ENCODE data around the gene SHISAL2A. TPM values are rescaled to one million over a fixed set of nuclear protein-coding genes. Genes with fewer than 3 reads are reported as not detected.
A peak's percentile ranks its signal among the peaks of the same experiment; 100 is the strongest.

The SHISAL2A gene
- total and polyA plus RNA-seq, 2 of the 13 experiments (the other 11 are each of a cell fraction or from before 2014, with no cell fraction given) = not detected

DNA sequence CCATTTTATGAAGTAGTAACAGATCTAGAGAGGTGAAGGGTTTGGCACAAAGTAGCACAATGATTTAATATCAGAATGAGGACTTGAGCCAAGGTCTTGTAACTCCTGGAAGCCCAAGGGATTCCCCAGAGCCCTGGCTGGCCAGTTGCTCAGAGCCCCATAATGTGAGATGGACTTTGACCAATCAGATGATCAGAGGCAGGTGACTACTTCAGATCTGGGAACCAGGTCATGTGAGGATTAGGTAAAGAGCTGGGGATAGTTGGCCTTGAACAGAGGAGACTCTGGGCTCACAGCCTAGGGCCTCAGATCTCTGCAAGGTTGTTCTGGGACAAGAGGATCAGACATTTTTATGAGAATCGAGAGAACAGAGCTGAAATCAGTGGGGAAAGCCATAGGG is 18.9 kb downstream of the SHISAL2A start (continued):
- TF ChIP-seq ZNF782 (CRISPR knock-in tag; IDR thresholded peaks at IDR 0.05; ENCODE audit: borderline replicate concordance) = no peak
- no peak for TF ChIP-seq IRX3 (CRISPR knock-in tag; IDR thresholded peaks at IDR 0.05; ENCODE audit: borderline replicate concordance, low read depth)
- TF ChIP-seq NPAS2 (CRISPR knock-in tag; IDR thresholded peaks at IDR 0.05; ENCODE audit: borderline replicate concordance) = no peak
- TF ChIP-seq, protein P1, sequence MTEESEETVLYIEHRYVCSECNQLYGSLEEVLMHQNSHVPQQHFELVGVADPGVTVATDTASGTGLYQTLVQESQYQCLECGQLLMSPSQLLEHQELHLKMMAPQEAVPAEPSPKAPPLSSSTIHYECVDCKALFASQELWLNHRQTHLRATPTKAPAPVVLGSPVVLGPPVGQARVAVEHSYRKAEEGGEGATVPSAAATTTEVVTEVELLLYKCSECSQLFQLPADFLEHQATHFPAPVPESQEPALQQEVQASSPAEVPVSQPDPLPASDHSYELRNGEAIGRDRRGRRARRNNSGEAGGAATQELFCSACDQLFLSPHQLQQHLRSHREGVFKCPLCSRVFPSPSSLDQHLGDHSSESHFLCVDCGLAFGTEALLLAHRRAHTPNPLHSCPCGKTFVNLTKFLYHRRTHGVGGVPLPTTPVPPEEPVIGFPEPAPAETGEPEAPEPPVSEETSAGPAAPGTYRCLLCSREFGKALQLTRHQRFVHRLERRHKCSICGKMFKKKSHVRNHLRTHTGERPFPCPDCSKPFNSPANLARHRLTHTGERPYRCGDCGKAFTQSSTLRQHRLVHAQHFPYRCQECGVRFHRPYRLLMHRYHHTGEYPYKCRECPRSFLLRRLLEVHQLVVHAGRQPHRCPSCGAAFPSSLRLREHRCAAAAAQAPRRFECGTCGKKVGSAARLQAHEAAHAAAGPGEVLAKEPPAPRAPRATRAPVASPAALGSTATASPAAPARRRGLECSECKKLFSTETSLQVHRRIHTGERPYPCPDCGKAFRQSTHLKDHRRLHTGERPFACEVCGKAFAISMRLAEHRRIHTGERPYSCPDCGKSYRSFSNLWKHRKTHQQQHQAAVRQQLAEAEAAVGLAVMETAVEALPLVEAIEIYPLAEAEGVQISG (CRISPR knock-in tag; IDR thresholded peaks at IDR 0.05) = no peak
- no peak for TF ChIP-seq ZNF33A (CRISPR knock-in tag; IDR thresholded peaks at IDR 0.05; ENCODE audit: borderline replicate concordance)
- no peak for TF ChIP-seq ZSCAN31 (CRISPR knock-in tag; IDR thresholded peaks at IDR 0.05; ENCODE audit: low read depth)
- TF ChIP-seq HMG20A (CRISPR knock-in tag; IDR thresholded peaks at IDR 0.05; ENCODE audit: borderline replicate concordance) = peak; percentile 52; the same call in 1 of the 2 replicates
- TF ChIP-seq, protein P2, sequence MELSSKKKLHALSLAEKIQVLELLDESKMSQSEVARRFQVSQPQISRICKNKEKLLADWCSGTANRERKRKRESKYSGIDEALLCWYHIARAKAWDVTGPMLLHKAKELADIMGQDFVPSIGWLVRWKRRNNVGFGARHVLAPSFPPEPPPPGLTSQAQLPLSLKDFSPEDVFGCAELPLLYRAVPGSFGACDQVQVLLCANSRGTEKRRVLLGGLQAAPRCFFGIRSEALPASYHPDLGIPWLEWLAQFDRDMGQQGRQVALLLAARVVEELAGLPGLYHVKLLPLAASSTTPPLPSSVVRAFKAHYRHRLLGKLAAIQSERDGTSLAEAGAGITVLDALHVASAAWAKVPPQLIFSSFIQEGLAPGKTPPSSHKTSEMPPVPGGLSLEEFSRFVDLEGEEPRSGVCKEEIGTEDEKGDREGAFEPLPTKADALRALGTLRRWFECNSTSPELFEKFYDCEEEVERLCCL (CRISPR knock-in tag; IDR thresholded peaks at IDR 0.05; ENCODE audit: borderline replicate concordance) = no peak
- no peak for TF ChIP-seq SMARCC2 (IDR thresholded peaks at IDR 0.05)
- TF ChIP-seq ZNF383 (CRISPR knock-in tag; IDR thresholded peaks at IDR 0.05; ENCODE audit: borderline replicate concordance) = no peak
- TF ChIP-seq, protein P3, sequence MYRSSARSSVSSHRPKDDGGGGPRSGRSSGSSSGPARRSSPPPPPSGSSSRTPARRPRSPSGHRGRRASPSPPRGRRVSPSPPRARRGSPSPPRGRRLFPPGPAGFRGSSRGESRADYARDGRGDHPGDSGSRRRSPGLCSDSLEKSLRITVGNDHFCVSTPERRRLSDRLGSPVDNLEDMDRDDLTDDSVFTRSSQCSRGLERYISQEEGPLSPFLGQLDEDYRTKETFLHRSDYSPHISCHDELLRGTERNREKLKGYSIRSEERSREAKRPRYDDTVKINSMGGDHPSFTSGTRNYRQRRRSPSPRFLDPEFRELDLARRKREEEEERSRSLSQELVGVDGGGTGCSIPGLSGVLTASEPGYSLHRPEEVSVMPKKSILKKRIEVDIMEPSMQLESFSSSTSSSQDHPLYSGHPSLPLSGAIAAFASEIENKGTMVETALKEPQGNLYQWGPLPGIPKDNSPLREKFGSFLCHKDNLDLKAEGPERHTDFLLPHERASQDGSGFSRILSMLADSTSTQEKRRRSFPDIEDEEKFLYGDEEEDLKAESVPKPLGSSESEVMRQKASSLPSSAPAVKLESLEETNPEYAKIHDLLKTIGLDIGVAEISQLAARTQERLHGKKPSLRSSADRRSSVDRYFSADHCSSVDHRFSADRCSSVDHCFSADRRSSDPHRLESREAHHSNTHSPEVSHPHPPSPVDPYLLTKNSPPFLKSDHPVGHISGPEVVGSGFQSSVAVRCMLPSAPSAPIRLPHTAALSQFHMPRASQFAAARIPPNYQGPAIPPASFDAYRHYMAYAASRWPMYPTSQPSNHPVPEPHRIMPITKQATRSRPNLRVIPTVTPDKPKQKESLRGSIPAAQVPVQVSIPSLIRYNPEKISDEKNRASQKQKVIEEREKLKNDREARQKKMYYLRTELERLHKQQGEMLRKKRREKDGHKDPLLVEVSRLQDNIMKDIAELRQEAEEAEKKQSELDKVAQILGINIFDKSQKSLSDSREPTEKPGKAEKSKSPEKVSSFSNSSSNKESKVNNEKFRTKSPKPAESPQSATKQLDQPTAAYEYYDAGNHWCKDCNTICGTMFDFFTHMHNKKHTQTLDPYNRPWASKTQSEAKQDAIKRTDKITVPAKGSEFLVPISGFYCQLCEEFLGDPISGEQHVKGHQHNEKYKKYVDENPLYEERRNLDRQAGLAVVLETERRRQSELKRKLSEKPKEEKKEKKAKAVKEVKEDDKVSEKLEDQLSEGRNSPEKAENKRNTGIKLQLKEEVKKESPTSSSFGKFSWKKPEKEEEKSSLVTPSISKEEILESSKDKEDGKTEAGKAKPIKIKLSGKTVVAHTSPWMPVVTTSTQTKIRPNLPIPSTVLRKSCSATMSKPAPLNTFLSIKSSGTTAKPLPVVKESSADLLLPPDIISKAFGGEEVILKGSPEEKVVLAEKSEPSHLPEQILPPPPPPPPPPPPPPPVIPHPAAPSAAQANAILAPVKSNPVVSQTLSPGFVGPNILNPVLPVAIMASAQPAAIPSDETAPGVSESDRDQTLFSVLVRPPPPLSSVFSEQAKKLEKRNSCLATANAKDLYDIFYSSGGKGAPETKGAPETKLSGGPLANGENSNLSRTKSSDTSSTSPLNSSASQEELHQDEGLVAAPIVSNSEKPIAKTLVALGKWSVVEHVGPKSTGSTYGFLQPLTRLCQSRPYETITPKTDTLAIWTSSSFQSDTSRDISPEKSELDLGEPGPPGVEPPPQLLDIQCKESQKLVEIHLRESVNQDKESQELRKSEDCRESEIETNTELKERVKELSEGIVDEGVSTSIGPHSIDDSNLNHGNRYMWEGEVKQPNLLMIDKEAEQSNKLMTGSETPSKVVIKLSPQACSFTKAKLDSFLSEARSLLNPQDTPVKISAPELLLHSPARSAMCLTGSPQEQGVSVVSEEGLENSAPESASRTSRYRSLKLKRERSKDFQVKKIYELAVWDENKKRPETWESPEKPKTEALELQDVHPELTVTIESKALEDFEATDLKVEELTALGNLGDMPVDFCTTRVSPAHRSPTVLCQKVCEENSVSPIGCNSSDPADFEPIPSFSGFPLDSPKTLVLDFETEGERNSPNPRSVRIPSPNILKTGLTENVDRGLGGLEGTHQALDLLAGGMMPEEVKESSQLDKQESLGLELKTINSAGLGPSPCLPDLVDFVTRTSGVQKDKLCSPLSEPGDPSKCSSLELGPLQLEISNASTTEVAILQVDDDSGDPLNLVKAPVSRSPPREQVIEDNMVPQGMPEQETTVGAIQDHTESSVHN (CRISPR knock-in tag; IDR thresholded peaks at IDR 0.05) = no peak
- no peak for TF ChIP-seq ZNF20 (CRISPR knock-in tag; IDR thresholded peaks at IDR 0.05)
- TF ChIP-seq SRSF4 (IDR thresholded peaks at IDR 0.05; ENCODE audit: low read depth, low read length, poor library complexity, severe bottlenecking) = no peak
- no peak for TF ChIP-seq NR2F1 (CRISPR knock-in tag; IDR thresholded peaks at IDR 0.05)

All from HepG2 (cell line).